NCI-H510A treated with DMSO at 0.1 percent for 48 hours (cell line): Measurements from ENCODE around the gene ANP32A.
"Not testable (repeated sequence)": the region's sequence is repeated elsewhere in the genome, so short reads cannot be mapped to it uniquely, and the experiment has no call there.

ENCODE experiments used
- DNase-seq: peaks from one replicate; lab custom pipeline; 2025; lab: John Stamatoyannopoulos, UW

The ANP32A gene

GRCh38 chr15:68781766-68782588 is 38.7 kb downstream of the ANP32A start:
- no peak for DNase-seq

GRCh38 chr15:68781217-68781616 is 39.5 kb downstream of the ANP32A start:
- no peak for DNase-seq

GRCh38 chr15:68778876-68779275 is 41.8 kb downstream of the ANP32A start:
- DNase-seq: no peak

GRCh38 chr15:68776477-68777270 is 44.0 kb downstream of the ANP32A start:
- no peak for DNase-seq

- no peak for DNase-seq
Observed at GRCh38 chr15:68775671-68776476, 44.8 kb downstream of the ANP32A start.

- no peak for DNase-seq
Observed at GRCh38 chr15:68775236-68775577, 45.5 kb downstream of the ANP32A start.

- no peak for DNase-seq
Observed at GRCh38 chr15:68774521-68775235, 46.0 kb downstream of the ANP32A start.

- DNase-seq: no peak
Observed at GRCh38 chr15:68774120-68774519, 46.6 kb downstream of the ANP32A start.

- DNase-seq: no peak
Observed at GRCh38 chr15:68773036-68773435, 47.7 kb downstream of the ANP32A start.

GRCh38 chr15:68770216-68770615 is 50.5 kb downstream of the ANP32A start:
- DNase-seq: no peak

GRCh38 chr15:68769702-68770101 is 51.0 kb downstream of the ANP32A start:
- no peak for DNase-seq

- no peak for DNase-seq
Observed at GRCh38 chr15:68768321-68768720, 52.4 kb downstream of the ANP32A start.

- DNase-seq: no peak
Observed at GRCh38 chr15:68767833-68768232, 52.9 kb downstream of the ANP32A start.

- peak; percentile 4 for DNase-seq
Observed at GRCh38 chr15:68765602-68766368, 54.9 kb downstream of the ANP32A start.

- DNase-seq: no peak
Observed at GRCh38 chr15:68764090-68764489, 56.6 kb downstream of the ANP32A start.

GRCh38 chr15:68763063-68763462 is 57.6 kb downstream of the ANP32A start:
- DNase-seq: no peak

GRCh38 chr15:68759982-68760579 is 60.6 kb downstream of the ANP32A start:
- not testable (repeated sequence) for DNase-seq

- no peak for DNase-seq
Observed at GRCh38 chr15:68755731-68756130, 65.0 kb downstream of the ANP32A start.

GRCh38 chr15:68751622-68752021 is 69.1 kb downstream of the ANP32A start:
- DNase-seq: no peak

- DNase-seq: no peak
Observed at GRCh38 chr15:68749793-68750192, 70.9 kb downstream of the ANP32A start.

GRCh38 chr15:68749365-68749764 is 71.3 kb downstream of the ANP32A start:
- no peak for DNase-seq
